ENCODE data around the gene OTOP2.
"Not testable (repeated sequence)": the region's sequence is repeated elsewhere in the genome, so short reads cannot be mapped to it uniquely, and the experiment has no call there.

The OTOP2 gene

DNA sequence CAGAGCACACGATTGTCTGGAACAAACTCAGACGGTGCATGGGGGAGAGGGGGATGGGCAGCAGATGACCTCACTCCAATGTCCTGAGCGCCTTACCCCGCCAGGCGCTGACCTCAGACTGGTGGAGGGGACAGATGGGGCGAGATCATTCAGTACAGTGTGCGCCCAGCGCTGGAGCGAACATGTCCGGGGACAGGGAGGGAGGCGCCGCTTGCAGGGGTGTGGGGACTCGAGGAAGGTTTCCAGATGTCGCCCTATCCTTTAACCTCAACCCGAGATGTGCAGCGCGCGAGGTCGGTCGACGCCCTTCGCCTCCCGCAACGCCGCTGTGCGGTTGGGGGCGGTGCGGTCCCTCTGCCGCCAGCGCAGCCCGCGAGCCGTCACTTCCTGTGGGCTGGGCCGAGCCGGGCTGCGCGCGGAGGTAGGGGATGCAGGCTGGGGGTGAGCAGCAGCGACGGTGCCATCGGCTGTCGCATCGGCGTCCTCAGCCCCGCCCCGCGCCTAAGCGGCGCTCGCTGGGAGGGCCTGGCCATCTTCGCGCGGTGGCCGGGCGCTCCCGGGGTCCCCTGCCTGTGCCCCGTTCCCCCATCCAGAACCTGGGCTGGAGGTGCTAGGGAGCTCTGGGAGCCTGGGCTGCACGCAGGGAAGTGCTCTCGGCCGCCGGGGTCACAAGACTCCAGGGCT is 58.0 kb downstream of the OTOP2 start:
- Histone ChIP-seq H3K36me3 (ENCODE audit: insufficient read depth, low read length) (no peaks in the 10 kb centered on the region), H3K9ac (ENCODE audit: low read depth, low read length, poor library complexity, severe bottlenecking) (peak overlapping the region; percentile 51), H3K27me3 (ENCODE audit: insufficient read depth, low read length, poor library complexity, severe bottlenecking) (no peaks in the 10 kb centered on the region), H3K4me2 (ENCODE audit: low read depth, low read length, poor library complexity, severe bottlenecking) (peak overlapping the region; percentile 95), H3K9me2 (replicated peaks; ENCODE audit: low read depth, low read length) (no peaks in the 10 kb centered on the region), H3K4me1 (ENCODE audit: insufficient read depth, low read length, poor library complexity, severe bottlenecking) (peaks cover 12% of the 10 kb centered on the region), H3F3A (ENCODE audit: low read depth) (no peaks in the 10 kb centered on the region), H3K4me3 (ENCODE audit: low read length, poor library complexity, severe bottlenecking) (peak overlapping the region; percentile 77), H3K79me2 (ENCODE audit: insufficient read depth, low read length) (no peaks in the 10 kb centered on the region), H3K9me3 (ENCODE audit: insufficient read depth, low read depth, low read length) (no peaks in the 10 kb centered on the region), H4K20me1 (ENCODE audit: insufficient read depth, low read length, poor library complexity, severe bottlenecking) (no peaks in the 10 kb centered on the region), H2AFZ (ENCODE audit: low read length) (peak overlapping the region; percentile 95)
- TF ChIP-seq, protein P1, sequence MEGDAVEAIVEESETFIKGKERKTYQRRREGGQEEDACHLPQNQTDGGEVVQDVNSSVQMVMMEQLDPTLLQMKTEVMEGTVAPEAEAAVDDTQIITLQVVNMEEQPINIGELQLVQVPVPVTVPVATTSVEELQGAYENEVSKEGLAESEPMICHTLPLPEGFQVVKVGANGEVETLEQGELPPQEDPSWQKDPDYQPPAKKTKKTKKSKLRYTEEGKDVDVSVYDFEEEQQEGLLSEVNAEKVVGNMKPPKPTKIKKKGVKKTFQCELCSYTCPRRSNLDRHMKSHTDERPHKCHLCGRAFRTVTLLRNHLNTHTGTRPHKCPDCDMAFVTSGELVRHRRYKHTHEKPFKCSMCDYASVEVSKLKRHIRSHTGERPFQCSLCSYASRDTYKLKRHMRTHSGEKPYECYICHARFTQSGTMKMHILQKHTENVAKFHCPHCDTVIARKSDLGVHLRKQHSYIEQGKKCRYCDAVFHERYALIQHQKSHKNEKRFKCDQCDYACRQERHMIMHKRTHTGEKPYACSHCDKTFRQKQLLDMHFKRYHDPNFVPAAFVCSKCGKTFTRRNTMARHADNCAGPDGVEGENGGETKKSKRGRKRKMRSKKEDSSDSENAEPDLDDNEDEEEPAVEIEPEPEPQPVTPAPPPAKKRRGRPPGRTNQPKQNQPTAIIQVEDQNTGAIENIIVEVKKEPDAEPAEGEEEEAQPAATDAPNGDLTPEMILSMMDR (conservative IDR thresholded peaks at IDR 0.05; ENCODE audit: low read length), result no peak
- TF ChIP-seq EZH2phosphoT487 (IDR thresholded peaks at IDR 0.05; ENCODE audit: borderline replicate concordance), result no peak

DNA sequence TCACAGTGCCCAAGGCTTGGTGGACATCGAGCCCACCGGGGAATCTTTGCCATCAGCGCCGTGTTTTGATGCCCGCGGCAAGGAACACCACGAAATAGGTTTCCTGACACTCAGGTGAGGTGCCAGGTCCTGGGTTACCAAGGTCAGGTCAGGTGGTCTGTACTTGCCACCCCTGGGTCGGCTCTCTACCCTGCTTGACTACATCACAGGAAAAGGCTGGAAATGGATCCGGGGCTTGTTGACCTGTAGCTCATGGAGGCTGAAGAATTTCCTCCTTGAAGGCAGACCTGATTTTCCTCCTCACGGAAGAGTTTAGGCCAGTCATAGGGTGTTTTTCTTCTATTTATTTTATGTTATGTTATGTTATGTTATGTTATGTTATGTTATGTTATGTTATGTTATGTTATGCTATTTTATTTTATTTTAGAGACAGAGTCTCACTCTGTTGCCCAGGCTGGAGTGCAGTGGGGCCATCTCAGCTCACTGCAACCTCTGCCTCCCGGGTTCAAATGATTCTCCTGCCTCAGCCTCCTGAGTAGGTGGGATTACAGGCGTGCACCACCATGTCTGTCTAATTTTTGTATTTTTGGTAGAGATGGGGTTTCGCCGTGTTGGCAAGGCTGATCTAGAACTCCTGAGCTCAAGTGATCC is 58.7 kb downstream of the OTOP2 start:
- not testable (repeated sequence) for H3K9me3 ChIP-seq (ENCODE audit: insufficient read depth, low read depth, low read length); H3K9me2 ChIP-seq (replicated peaks; ENCODE audit: low read depth, low read length); H4K20me1 ChIP-seq (ENCODE audit: insufficient read depth, low read length, poor library complexity, severe bottlenecking); H3K36me3 ChIP-seq (ENCODE audit: insufficient read depth, low read length); H3K27me3 ChIP-seq (ENCODE audit: insufficient read depth, low read length, poor library complexity, severe bottlenecking); H3F3A ChIP-seq (ENCODE audit: low read depth); H3K79me2 ChIP-seq (ENCODE audit: insufficient read depth, low read length)
- H3K4me1 ChIP-seq (ENCODE audit: insufficient read depth, low read length, poor library complexity, severe bottlenecking), result peaks cover 15% of the 10 kb centered on the region
- peak overlapping the region; percentile 95 for H2AFZ ChIP-seq (ENCODE audit: low read length)
- H3K4me2 ChIP-seq (ENCODE audit: low read depth, low read length, poor library complexity, severe bottlenecking), result peak overlapping the region; percentile 95
- peak overlapping the region; percentile 77 for H3K4me3 ChIP-seq (ENCODE audit: low read length, poor library complexity, severe bottlenecking)
- H3K9ac ChIP-seq (ENCODE audit: low read depth, low read length, poor library complexity, severe bottlenecking), result peak overlapping the region; percentile 51

Data from Loucy (cell line).